Stimulated activated naive CD4-positive, alpha-beta T cell (primary cell): ENCODE data around the gene GPN2.
"Not testable (repeated sequence)": the region's sequence is repeated elsewhere in the genome, so short reads cannot be mapped to it uniquely, and the experiment has no call there.

ENCODE experiments used
- DNase-seq, 6 experiments: peaks; one replicate each; lab custom pipeline; 2025; lab: John Stamatoyannopoulos, UW

GPN2 gene

GRCh38 chr1:26858160-26858559 is 31.9 kb downstream of the GPN2 start:
- no peak for DNase-seq

GRCh38 chr1:26857473-26858060 is 32.5 kb downstream of the GPN2 start:
- no peak for DNase-seq

DNA sequence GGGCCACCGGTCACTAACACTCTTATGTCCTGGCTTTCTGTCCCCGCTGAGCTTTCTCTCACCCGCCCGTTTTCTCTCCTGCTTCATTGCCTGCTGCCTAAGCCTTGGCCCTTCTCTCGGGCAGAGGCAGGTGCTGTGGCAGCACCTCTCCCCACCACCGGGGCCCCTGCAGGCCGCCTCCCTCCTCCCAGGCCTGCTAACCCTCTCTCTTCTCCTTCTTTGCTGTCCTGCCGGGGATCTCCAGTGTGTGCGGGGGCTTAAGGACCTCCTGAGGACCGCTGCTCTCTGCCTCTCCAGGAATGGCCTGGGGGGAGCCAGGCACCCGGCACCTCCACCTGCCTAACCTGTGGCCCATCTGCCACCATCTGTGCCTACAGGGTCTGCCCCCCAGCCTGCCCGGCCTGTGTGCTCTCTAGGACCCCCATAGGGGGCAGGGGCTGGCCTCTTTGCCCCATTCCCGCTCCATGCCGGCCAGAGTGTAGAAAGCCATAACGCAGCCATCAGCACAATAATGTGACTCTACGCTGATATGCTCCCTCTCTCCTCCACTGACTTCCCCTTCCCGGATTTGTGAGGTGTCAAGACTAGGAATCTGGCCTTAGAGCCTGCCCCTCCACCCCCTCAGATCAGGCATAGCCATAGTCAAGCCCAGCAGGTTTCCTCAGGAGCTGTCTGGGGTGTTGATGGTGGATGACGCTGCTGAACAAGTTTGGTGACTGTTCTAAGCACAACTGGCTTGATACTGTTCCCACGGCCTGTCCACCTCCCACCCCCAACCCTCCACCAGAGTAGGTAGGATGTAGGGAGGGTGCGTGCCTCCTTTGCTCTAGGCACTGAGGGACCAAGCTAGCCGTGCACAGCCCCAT is 33.2 kb downstream of the GPN2 start:
- DNase-seq, result no peak

DNA sequence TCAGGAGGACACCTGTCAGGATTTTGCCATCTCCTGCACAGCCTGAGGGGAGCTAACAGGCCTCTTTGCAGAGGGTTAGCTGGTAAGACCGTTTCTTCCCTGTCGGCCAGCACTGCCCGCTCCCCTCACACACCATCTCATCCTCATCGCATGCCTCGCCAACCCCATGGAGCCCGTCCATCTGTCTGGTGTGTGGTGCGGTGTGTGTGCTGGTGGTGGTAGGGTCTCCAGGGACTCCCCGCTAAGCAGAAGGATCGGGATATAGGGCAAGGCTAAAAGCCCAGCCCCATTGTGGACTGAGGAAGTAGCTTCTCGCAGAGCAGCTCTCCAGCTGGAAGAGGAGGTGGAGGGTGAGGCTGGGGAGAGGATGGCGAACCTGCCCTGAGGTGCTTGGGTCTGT is 33.9 kb downstream of the GPN2 start:
- no peak for DNase-seq

- DNase-seq, result no peak
These were observed 34.4 kb downstream of the GPN2 start for GRCh38 chr1:26855636-26856035.

- DNase-seq, result no peak
These were observed 35.2 kb downstream of the GPN2 start for GRCh38 chr1:26854906-26855305.

GRCh38 chr1:26853600-26853999 is 36.5 kb downstream of the GPN2 start:
- DNase-seq, result no peak

DNA sequence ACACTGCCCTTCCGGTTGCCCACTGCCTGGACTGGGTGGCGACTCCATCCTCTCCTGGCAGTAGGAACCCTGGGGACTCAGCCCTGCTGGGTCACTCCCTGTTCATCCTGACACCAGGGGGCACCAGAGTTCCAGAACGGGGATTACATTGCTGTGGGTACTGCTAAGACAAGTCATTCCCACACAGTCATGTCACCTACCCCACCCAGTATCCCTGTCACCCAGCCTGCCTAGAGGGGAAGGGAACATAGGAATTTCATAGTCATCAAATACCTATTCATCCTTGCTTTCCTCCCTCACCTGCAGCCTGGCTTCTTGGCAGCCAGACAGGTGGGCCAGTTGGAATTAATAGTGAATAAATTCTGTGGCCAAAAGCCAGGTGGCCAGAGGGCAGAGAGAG is 36.9 kb downstream of the GPN2 start:
- DNase-seq, result peak; percentile 41 to 80 (median 72)

DNA sequence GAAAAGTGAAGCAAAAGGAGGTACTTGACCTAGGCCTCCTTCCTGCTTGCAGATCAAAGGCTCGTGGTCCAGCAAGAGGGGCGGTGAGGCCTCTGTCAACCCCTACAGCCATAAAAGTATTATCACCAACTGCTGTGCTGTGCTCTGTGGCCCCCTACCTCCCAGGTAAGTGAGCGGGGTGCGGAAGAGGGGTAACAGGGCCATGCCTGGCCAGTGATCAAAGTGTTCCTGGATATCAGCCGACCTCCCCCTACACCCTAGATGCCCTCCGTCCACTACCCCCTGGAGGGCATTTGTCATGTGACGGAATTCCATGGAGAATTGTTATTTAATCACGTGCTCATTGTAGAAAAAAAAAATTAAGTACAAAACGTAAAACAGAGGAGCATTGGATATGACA is 37.4 kb downstream of the GPN2 start:
- DNase-seq, result no peak

DNA sequence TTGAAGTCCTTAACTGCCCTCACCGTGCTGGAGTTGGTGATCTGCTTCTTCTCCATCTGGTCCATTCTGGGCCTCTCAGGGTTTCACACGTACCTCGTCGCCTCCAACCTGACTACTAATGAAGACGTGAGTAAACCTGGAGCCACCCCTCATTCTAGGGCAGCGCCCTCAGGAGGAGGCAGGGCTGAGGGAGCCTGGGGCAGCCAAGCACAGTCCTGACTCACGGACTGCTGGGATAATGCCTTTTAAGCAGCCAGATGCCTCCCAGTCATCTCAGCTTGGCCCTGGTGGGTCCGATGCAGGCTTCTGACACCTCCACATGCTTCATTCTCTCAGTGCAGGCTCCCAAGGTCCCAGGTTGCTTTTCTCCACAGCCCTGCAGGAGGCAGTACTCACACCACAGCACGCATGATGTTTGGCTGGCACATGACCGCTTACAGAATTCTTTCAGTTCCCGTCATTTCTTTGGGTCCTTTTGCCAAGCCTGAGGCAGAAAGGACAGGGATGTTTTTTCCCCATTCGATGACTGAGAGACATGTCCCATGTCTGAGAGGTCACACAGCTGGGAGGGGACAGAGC is 38.9 kb downstream of the GPN2 start:
- DNase-seq, result no peak

- no peak for DNase-seq
These were observed 40.9 kb downstream of the GPN2 start for GRCh38 chr1:26848941-26849774.

DNA sequence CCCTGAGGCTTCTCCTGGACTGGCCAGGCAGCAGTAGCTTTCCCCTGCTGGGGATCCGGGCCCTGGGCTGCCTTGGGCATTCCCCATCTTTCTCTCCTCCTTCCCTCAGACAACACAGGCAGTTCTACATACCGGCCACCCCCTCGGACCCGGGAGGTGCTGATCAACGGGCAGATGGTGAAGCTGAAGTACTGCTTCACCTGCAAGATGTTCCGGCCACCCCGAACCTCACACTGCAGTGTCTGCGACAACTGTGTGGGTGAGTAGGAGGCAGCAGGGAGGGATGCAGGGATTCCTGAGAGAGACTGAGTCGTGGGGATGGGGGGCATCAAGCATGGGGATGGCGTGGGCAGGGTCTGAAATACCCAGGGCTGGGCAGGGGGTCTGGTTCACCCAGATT is 41.6 kb downstream of the GPN2 start:
- DNase-seq, result no peak

DNA sequence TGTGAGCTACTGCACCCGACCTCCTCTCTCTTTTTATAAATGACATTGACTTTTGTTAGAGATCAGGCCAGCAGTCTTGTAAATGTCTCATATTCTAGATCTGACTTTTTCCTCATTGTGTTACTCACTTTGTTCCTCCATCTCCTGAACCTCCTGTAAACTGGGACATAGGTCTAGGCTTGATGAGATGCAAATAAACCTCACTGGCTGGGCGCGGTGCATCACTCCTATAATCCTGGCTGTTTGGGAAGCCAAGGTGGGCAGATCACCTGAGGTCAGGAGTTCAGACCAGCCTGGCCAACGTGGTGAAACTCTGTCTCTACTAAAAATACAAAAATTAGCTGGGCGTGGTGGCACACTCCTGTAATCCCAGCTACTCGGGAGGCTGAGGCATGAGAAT is 42.3 kb downstream of the GPN2 start:
- DNase-seq, result not testable (repeated sequence)

DNA sequence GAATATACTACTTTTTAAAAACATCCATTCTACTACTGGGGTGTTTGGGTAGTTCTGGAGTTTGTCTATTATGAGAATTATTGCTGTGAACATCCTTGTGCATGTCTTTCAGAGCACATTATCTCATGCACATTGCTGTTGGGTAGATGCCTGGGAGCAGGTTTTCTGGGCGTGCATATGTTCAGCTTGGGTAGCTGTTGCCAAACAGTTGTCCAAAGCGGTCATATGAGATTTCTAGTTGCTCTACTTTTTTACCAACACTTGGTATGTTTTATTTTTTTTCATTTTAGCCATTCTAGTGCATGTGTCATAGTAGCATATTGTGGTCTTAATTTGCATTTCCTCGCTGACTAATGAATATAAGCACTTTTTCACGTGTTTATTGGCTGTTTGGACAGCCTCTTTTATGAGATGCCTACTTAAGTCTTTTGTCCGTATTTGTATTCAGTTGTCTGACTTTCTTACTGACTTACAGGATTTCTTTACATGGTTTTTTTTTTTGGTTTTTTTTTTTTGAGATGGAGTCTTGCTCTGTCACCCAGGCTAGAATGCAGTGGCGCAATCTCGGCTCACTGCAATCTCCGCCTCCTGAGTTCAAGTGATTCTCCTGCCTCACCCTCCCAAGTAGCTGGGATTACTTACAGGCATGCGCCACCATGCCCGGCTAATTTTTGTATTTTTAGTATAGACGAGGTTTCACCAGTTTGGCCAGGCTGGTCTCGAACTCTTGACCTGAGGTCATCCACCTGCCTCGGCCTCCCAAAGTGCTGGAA is 45.5 kb downstream of the GPN2 start:
- DNase-seq, result no peak

- DNase-seq, result no peak
These were observed 50.3 kb downstream of the GPN2 start for GRCh38 chr1:26839779-26840178.

GRCh38 chr1:26839339-26839722 is 50.8 kb downstream of the GPN2 start:
- DNase-seq, result no peak

DNA sequence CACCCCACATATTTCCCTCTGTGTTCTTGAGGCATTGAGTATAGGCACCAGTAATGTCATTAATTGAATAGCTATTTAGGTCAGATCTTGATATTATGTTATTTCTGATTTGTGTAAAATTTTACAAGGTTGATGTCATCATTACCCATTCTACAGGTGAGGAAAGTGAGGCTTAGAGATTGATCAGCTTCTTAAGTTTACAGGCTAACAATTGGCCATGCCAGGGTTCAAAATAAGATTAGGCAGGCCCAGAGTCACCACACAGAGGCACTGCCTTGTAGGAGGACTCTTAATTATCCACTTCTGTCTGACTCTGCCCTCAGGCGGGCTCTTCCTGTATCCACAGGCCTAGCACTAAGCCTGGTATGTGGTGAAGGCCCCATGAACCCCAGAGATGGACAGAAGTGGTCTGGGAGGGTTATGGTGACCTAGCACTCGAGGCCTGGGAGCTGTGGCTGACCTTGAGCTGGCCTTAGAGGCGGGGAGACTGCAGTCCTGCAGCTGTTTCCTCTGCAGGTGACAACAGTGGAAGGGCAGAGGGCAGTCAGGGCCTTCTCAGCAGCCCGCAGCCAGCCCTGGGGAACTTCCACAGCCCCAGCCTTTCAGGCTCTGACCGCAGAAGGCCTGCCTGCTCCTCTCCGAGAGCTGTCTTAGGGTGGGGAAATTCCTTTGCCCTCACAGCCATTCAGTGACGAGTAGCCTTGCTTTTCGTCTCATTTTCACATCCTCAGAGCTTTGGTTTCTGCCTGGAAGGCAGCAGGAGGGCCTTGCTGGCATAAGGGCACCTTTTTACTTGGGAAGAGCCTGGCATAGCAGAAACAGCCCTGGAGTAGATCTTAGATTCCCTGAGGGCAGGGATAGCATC is 51.4 kb downstream of the GPN2 start:
- no peak for DNase-seq

GRCh38 chr1:26837665-26838064 is 52.4 kb downstream of the GPN2 start:
- not testable (repeated sequence) for DNase-seq

DNA sequence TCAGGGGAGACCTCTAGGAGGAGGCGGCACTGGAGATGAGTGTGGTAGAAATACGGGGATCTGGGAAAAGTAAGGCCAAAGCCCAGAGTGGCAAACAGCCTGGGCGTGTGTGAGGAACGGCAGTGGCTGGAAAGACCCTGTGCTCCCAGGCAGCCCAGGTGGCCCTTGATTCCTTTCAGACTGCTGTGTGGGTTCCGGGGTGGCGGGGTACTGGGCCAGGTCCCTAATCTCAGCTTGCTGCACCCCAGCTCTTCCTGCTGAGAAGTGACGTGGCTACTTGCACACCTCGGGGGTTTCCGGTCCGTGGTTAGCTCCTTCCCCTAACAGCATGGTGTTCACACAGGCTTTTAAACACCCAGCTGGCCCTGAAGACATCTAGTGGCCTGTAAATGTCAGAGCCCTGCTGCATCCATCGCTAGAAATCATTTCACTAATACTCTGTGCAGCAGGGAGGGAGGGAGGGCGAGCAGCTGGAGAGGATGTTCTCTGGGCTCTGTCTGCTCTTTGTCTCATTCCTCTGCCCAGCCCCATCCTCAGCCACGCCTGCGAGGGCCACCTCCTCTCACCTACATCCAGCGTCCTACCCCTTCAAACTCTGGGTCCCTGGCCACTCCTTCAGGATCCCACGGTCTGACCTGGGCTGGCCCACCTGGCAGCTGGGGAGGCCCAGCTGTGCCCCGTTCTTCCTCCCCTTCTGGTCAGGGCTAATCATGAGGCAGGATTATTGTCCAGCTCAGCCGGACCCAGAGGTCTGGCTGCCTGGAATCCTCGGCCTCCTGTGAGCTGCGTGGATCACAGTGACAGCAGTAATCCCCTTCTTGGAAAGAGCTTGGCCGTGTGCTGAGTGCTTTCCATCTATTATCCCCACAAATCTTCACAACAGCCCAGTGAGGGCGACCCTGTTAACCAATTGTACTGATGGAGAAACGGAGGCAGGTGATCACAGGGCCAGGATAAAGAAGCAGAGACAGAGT is 56.4 kb downstream of the GPN2 start:
- peak; percentile 66 to 90 (median 85) for DNase-seq
